ENCODE data around the gene TUBD1.
"Not testable (repeated sequence)": the region's sequence is repeated elsewhere in the genome, so short reads cannot be mapped to it uniquely, and the experiment has no call there.

TUBD1 gene

GRCh38 chr17:59874376-59874775 lies 18.4 kb downstream of the TUBD1 start:
- no peak for DNase-seq (ENCODE audit: low spot score)

DNA sequence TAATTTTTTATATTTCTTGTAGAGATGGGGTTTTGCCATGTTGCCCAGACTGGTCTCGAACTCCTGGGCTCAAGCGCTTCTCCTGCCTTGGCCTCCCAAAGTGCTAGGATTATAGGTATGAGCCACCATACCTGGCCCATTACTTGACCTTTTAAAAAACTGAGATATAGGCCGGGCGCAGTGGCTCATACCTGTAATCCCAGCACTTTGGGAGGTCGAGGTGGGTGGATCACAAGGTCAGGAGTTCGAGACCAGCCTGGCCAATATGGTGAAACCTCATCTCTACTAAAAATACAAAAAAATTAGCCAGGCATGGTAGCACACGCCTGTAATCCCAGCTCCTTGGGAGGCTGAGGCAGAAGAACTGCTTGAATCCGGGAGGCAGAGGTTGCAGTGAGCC lies 19.3 kb downstream of the TUBD1 start:
- not testable (repeated sequence) for DNase-seq (ENCODE audit: low spot score)

- no peak for DNase-seq (ENCODE audit: low spot score)
These were observed 20.4 kb downstream of the TUBD1 start for GRCh38 chr17:59872351-59872750.

GRCh38 chr17:59870482-59870881 lies 22.3 kb downstream of the TUBD1 start:
- no peak for DNase-seq (ENCODE audit: low spot score)

- no peak for DNase-seq (ENCODE audit: low spot score)
These were observed 22.9 kb downstream of the TUBD1 start for GRCh38 chr17:59869941-59870218.

DNA sequence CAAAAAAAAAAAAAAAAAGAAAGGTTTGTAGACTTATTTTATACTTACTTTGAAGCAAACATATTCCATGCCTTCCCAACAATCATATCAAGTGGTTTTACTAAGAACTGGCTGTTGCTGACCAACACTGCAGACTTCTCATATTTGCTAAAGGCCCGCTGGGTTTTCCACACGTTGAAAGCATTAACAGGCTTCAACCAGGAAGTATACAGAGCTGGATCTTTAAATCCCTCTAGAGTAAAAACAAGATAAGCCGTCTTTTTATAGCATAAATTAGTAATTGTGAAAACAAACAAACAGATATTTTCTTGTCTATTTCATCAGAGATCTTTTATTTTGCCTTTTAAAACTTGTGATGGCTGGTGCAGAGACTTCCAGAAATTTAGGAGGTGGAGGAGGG lies 29.1 kb downstream of the TUBD1 start:
- no peak for DNase-seq (ENCODE audit: low spot score)

DNA sequence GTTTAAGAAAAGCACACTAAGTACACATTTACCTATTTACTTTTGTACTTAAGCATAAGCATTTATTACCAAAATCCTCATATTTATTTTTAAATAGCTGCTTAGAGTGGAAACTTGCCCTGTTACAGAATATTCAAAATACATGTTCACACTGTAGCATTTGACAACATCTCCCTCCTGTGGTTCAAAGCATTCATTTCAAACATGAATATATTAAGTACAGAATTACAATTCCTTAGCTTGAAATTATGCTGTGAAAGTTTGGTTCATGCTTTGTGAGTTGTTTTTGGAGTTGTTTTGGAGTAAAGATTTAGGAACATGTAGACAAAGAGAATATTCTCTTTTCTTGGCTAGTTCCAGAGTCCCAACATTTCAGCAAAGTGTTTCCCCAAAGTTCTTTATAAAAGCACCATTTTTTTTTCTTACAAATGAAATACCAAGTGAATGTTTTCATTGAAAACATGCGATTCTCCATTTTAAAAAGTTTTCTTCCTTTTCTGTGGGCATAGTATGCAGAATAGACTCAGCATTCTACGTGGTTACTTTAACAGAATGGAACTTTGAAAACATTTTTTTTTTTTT lies 33.2 kb downstream of the TUBD1 start:
- peak; percentile 17 for DNase-seq (ENCODE audit: low spot score)

- no peak for DNase-seq (ENCODE audit: low spot score)
These were observed 33.8 kb downstream of the TUBD1 start for GRCh38 chr17:59858932-59859331.

- no peak for DNase-seq (ENCODE audit: low spot score)
These were observed 34.5 kb downstream of the TUBD1 start for GRCh38 chr17:59858167-59858816.

DNA sequence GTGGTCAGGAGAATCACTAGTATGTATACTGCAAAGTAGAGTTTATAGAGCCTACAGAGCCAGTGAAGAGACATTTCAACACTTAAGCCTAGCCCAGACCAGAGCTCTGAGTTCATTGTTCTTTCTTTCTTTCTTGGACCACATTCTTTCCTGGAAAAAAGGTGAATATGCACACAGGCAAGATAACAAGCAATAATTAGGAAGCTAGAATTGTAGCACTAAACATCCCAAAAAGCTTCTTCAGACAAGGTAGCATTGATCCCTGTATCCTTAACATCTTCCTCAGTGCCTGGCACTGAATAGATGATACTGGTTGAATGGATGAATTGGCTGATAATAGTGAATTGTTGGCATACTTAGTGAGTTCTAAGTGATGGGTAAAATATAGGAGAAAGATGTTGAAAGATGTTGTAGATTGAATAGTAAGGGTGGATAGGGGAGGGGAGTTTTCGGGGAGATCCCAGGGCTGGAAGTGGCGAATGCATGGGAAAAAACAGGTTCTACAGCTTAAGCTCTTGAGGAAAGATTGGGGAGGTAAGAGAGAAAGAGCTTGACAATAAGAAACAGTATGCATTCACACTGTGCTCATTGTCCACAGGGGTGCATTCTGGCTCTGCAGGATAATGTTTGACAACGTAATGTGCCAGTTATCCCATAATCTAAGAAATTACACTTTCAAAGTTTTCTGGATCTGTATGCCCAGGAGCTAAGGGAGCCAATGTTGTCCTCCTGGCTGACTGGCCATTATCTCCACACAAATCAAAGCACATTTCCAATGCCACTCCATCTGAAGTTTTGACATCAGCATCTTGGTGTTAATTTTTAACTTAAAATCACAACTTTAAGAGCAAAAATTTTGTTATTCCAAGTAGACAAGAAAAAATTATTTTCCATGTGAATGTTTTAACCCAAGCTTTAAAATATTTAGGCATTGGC lies 35.6 kb downstream of the TUBD1 start:
- no peak for DNase-seq (ENCODE audit: low spot score)

- DNase-seq (ENCODE audit: low spot score), result not testable (repeated sequence)
These were observed 38.6 kb downstream of the TUBD1 start for GRCh38 chr17:59853919-59854729.

DNA sequence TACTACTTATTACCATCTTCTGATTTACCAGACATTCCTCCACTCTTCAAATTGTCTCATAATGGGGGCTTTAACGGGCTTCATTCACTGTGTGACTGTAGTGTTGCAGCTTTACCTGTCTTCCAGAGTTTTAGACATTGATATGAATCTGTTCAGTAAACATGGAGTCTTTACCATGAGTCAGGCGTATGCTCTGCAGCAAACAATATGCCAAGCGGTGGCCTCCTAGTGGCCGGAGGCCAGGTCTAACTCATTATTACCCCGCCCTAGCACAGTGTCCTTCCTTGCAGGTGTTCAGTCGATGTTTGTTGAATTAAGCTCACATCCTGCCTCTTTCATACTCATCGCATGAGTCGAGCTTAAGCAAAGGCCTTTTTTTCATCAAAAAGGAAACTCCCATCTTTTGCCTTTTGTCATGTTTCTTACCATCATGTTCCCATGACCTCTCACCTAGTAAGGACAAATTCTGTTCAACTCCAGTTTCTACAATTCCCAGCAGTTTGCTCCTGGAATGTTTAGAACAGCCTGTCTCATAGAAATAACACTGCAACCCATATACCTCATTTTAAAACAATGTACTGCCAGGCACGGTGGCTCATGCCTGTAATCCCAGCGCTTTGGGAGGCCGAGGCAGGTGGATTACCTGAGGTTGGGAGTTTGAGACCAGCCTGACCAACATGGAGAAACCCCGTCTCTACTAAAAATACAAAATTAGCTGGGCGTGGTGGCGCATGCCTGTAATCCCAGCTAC lies 39.4 kb downstream of the TUBD1 start:
- DNase-seq (ENCODE audit: low spot score), result peak; percentile 68

DNA sequence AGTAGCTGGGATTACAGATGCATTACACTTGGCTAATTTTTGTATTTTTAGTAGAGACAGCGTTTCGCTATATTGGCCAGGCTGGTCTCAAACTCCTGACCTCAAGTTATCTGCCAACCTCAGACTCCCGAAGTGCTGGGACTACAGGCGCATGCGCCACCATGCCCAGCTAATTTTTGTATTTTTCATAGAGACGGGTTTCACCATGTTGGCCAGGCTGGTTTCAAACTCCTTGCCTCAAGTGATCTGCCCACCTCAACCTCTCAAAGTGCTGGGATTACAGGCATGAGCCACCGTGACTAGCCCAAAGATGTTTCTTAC lies 39.9 kb downstream of the TUBD1 start:
- DNase-seq (ENCODE audit: low spot score), result not testable (repeated sequence)

GRCh38 chr17:59851439-59852375 lies 41.0 kb downstream of the TUBD1 start:
- no peak for DNase-seq (ENCODE audit: low spot score)

DNA sequence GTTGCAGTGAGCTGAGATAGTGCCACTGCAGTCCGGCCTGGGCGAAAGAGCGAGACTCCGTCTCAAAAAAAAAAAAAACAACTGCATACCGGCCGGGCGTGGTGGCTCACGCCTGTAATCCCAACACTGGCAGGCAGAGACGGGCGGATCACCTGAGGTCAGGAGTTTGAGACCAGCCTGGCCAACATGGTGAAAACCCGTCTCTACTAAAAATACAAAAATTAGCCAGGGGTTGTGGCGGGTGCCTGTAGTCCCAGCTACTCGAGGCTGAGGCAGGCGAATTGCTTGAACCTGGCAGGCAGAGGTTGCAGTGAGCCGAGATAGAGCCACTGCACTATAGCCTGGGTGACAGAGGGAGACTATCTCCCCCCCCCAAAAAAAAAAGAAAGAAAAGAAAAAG lies 42.4 kb downstream of the TUBD1 start:
- not testable (repeated sequence) for DNase-seq (ENCODE audit: low spot score)

- peak; percentile 92 for DNase-seq (ENCODE audit: low spot score)
These were observed 44.0 kb downstream of the TUBD1 start for GRCh38 chr17:59848778-59849177.

DNA sequence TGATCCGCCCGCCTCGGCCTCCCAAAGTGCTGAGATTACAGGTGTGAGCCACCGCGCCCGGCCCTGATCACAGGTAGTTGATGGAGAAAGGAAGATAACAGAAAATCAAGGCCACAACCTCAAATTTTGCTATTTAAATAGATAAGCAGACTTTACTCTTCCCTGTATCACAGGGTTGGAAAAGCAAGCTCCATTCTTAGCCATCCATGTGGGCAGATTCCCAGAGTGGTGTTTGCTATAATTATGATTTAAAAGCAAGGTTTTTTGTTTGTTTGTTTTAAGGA lies 44.4 kb downstream of the TUBD1 start:
- DNase-seq (ENCODE audit: low spot score), result no peak

GRCh38 chr17:59846394-59847165 lies 46.2 kb downstream of the TUBD1 start:
- peak; percentile 82 for DNase-seq (ENCODE audit: low spot score)

- peak; percentile 64 for DNase-seq (ENCODE audit: low spot score)
These were observed 46.9 kb downstream of the TUBD1 start for GRCh38 chr17:59845595-59846393.
